ENCODE data around the gene C1orf167. TPM values are rescaled to one million over a fixed set of nuclear protein-coding genes. Genes with fewer than 3 reads are reported as not detected.

Gene C1orf167
- total and polyA plus RNA-seq, 2 of the 8 experiments (the other 6 are each of a cell fraction or from before 2014, with no cell fraction given) = 0.70 to 1.3 TPM

DNA sequence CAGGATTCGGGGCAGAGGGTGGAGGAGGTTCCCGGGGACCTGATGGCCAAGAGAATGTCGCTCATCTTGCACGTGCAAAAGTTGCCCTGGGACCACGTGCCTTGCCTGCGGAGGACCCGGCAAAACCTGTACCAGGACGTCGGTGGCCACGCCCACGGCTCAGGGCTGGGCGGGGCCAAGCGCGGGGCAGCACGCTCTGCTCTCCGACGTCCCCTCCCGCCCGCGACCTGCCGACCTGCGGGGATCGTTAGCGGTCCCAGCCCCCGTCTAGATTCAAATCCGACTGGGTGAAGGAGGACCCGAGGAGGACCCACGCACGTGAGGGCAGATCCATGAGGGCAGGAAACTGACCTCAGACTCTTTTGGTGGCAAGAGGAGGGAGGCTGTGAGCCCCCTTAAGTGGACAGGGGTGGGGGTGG is at the start of gene C1orf167 (continued):
- TF ChIP-seq, protein P1, sequence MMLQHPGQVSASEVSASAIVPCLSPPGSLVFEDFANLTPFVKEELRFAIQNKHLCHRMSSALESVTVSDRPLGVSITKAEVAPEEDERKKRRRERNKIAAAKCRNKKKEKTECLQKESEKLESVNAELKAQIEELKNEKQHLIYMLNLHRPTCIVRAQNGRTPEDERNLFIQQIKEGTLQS (IDR thresholded peaks at IDR 0.05; ENCODE audit: insufficient read depth, low read depth, low read length) = no peak
- TF ChIP-seq, protein P2, sequence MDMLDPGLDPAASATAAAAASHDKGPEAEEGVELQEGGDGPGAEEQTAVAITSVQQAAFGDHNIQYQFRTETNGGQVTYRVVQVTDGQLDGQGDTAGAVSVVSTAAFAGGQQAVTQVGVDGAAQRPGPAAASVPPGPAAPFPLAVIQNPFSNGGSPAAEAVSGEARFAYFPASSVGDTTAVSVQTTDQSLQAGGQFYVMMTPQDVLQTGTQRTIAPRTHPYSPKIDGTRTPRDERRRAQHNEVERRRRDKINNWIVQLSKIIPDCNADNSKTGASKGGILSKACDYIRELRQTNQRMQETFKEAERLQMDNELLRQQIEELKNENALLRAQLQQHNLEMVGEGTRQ (IDR thresholded peaks at IDR 0.05; ENCODE audit: low read length) = peak; percentile 63
- TF ChIP-seq CTBP2 (IDR thresholded peaks at IDR 0.05; ENCODE audit: borderline replicate concordance, insufficient read depth, insufficient read length, low read length) (no peak), KDM1A (IDR thresholded peaks at IDR 0.05; ENCODE audit: borderline replicate concordance, low read length) (no peak), TAF1 (IDR thresholded peaks at IDR 0.05; ENCODE audit: low read depth, low read length) (no peak), JUND (IDR thresholded peaks at IDR 0.05; ENCODE audit: low read length) (no peak), RNF2 (IDR thresholded peaks at IDR 0.05; ENCODE audit: borderline replicate concordance, low read depth, low read length, missing control alignments, poor library complexity, severe bottlenecking) (no peak), POLR2AphosphoS5 (IDR thresholded peaks at IDR 0.05; ENCODE audit: low read depth, low read length) (no peak), EZH2 (IDR thresholded peaks at IDR 0.05; ENCODE audit: low read depth, low read length, severe bottlenecking) (no peak), SIX5 (IDR thresholded peaks at IDR 0.05; ENCODE audit: low read depth, low read length) (no peak), TCF12 (IDR thresholded peaks at IDR 0.05; ENCODE audit: low read depth, low read length) (no peak), NRF1 (IDR thresholded peaks at IDR 0.05; ENCODE audit: low read depth, low read length) (no peak), PHF8 (conservative IDR thresholded peaks at IDR 0.05; ENCODE audit: low read depth, low read length) (no peak)
- TF ChIP-seq, protein P3, sequence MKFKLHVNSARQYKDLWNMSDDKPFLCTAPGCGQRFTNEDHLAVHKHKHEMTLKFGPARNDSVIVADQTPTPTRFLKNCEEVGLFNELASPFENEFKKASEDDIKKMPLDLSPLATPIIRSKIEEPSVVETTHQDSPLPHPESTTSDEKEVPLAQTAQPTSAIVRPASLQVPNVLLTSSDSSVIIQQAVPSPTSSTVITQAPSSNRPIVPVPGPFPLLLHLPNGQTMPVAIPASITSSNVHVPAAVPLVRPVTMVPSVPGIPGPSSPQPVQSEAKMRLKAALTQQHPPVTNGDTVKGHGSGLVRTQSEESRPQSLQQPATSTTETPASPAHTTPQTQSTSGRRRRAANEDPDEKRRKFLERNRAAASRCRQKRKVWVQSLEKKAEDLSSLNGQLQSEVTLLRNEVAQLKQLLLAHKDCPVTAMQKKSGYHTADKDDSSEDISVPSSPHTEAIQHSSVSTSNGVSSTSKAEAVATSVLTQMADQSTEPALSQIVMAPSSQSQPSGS (IDR thresholded peaks at IDR 0.05; ENCODE audit: low read length) = no peak
- TF ChIP-seq, protein P4, sequence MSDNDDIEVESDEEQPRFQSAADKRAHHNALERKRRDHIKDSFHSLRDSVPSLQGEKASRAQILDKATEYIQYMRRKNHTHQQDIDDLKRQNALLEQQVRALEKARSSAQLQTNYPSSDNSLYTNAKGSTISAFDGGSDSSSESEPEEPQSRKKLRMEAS (IDR thresholded peaks at IDR 0.05) = peak; percentile 99
